GM23338 (cell line): ENCODE data around the gene CENPN. TPM values are rescaled to one million over a fixed set of nuclear protein-coding genes. Genes with fewer than 3 reads are reported as not detected.

ENCODE experiments used
- polyA plus RNA-seq: library from polyadenylated mRNA; unstranded; fragments of >200 nt; fragmentation: Nextera tagmentation; extraction: Ambion mirVana; gene quantifications from 2 replicates; pipeline ENCODE4 v1.2.1, GENCODE V29; 2016
- small RNA-seq: library from RNA; depleted of rRNA; stranded (forward); fragments of <200 nt; gene quantifications from one replicate; pipeline ENCODE3, GENCODE V24; 2014; ENCODE audit warnings: low replicate concordance
- total RNA-seq: library from RNA; depleted of rRNA; stranded (reverse); fragments of >200 nt; shearing (Covaris generic); gene quantifications from 2 replicates; pipeline ENCODE4 v1.2.3, GENCODE V29; 2014; rRNA removed

Gene CENPN
- total and polyA plus RNA-seq, 2 experiments from 2014 or later: 43.6 to 80.8 TPM

Small RNA genes lying within 50 kb of the gene (small RNA-seq; reads per million reads assigned to genes)
- gene AC092718.3: not detected

Other genes starting within 250 kb of the CENPN start
- 4.3 and 4.5 TPM in 2 replicates for gene CDYL2, start 202.6 kb upstream of the CENPN start, total RNA-seq
- 0.82 and 0.90 TPM in 2 replicates for gene CDYL2, start 202.6 kb upstream of the CENPN start, polyA plus RNA-seq
- 35.7 and 63.3 TPM in 2 replicates for gene CMC2, start 329 bp upstream of the CENPN start, total RNA-seq
- 211 and 241 TPM in 2 replicates for gene CMC2, start 329 bp upstream of the CENPN start, polyA plus RNA-seq
- gene ATMIN, start 28.6 kb downstream of the CENPN start, total RNA-seq: 58.8 and 60.5 TPM in 2 replicates
- 20.6 and 22.0 TPM in 2 replicates for gene ATMIN, start 28.6 kb downstream of the CENPN start, polyA plus RNA-seq
- gene C16orf46, start 70.0 kb downstream of the CENPN start, total RNA-seq: 0.59 and 0.78 TPM in 2 replicates
- gene C16orf46, start 70.0 kb downstream of the CENPN start, polyA plus RNA-seq: 1.3 and 1.4 TPM in 2 replicates
- gene GCSH, start 89.2 kb downstream of the CENPN start, total RNA-seq: 103 and 118 TPM in 2 replicates
- 389 and 397 TPM in 2 replicates for gene GCSH, start 89.2 kb downstream of the CENPN start, polyA plus RNA-seq
- gene BCO1, start 231.5 kb downstream of the CENPN start, total RNA-seq: 0.28 TPM in 1 of 2 replicates, not detected in the other
- not detected in 2 replicates for gene BCO1, start 231.5 kb downstream of the CENPN start, polyA plus RNA-seq